HCT116 (cell line): ENCODE measurements around the gene CYB5R3. TPM values are rescaled to one million over a fixed set of nuclear protein-coding genes. Genes with fewer than 3 reads are reported as not detected.

Source experiments
- ATAC-seq: fragments of 200-7000 bp; cut with Tn5 transposase; 2 replicates; pipeline ENCODE4 v1.9.1; 2020; ENCODE audit warnings: mild to moderate bottlenecking, moderate library complexity
- BruUV-seq: library from RNA; stranded (reverse); fragments of 400-500 nt; replicated peaks from 2 replicates; lab custom pipeline; 2021; lab: Mats Ljungman, UMichigan
- CTCF ChIA-PET: fragments of 300-600 bp; sonication (Branson Sonifier 250); formaldehyde crosslinking; loops from one replicate; lab custom pipeline; 2021; ENCODE audit warnings: antibody characterized with exemption; lab: Charles Lee
- POLR2A ChIA-PET: fragments of 300-600, 350-600 bp; sonication (Branson Sonifier 250); formaldehyde crosslinking; loops from one replicate; lab custom pipeline; 2021; ENCODE audit warnings: antibody characterized with exemption; lab: Charles Lee
- RAD21 ChIA-PET, 2 experiments: fragments of 300-600 bp; sonication (Branson Sonifier 250); formaldehyde crosslinking; loops; one replicate each; lab custom pipeline; 2023; ENCODE audit warnings: low total read pairs in 2 of 2; ENCODE audit not compliant: uncharacterized antibody in 2 of 2, unreplicated experiment in 2 of 2, low non-redundant PET in 1 of 2; lab: Charles Lee
- DNase-seq: peaks from one replicate; pipeline ENCODE4 v3.0.0-alpha.2; 2010; ENCODE audit warnings: low read depth, low spot score
- H2AFZ ChIP-seq: fragments of 200-600 bp; shearing (Covaris generic), sonication (generic); 2 replicates; pipeline ENCODE4 v1.6.1; 2017; ENCODE audit warnings: low read depth, mixed run types, mixed read lengths, antibody characterized with exemption, low read length; ENCODE audit not compliant: poor library complexity, severe bottlenecking
- H3K27ac ChIP-seq: 2 replicates; pipeline ENCODE4 v1.5.1; 2012; ENCODE audit warnings: low read depth, low read length
- H3K27me3 ChIP-seq: fragments of 200-600 bp; sonication (generic); 2 replicates; pipeline ENCODE4 v1.6.1; 2016; ENCODE audit warnings: mixed run types, low read length, mixed read lengths; ENCODE audit not compliant: insufficient read depth
- H3K36me3 ChIP-seq, 2 experiments: fragments of 200-500 bp in 1 of 2; fragments of 200-600 bp in 1 of 2; sonication (Bioruptor generic) in 1 of 2; sonication (generic) in 1 of 2; 2 replicates each; pipeline versions ENCODE4 v1.5.1 to v1.6.1; 2014 to 2016; ENCODE audit warnings: low read length in 2 of 2, inconsistent platforms in 1 of 2, mixed read lengths in 1 of 2, mixed run types in 1 of 2; ENCODE audit not compliant: insufficient read depth in 2 of 2, control insufficient read depth in 1 of 2
- H3K4me1 ChIP-seq, 2 experiments: fragments of 200-600 bp in 1 of 2; sonication (generic) in 1 of 2; 2 replicates each; pipeline versions ENCODE4 v1.5.1 to v1.6.1; 2012 to 2017; ENCODE audit warnings: low read length in 2 of 2, inconsistent platforms in 1 of 2, mild to moderate bottlenecking in 1 of 2, mixed read lengths in 1 of 2, mixed run types in 1 of 2, moderate library complexity in 1 of 2; ENCODE audit not compliant: insufficient read depth in 2 of 2, control insufficient read depth in 1 of 2
- H3K4me2 ChIP-seq: fragments of 200-600 bp; sonication (generic); 2 replicates; pipeline ENCODE4 v1.6.1; 2017; ENCODE audit warnings: mixed run types, low read length, mixed read lengths
- H3K4me3 ChIP-seq, 2 experiments: fragments of 200-600 bp in 1 of 2; sonication (generic) in 1 of 2; replicated peaks in 1 of 2; 2 replicates each; pipeline ENCODE4 v1.5.1; 2011 to 2016; ENCODE audit warnings: low read length in 2 of 2, control low read depth in 1 of 2, low read depth in 1 of 2, mild to moderate bottlenecking in 1 of 2, mixed read lengths in 1 of 2, mixed run types in 1 of 2
- H3K79me2 ChIP-seq: fragments of 200-600 bp; sonication (generic); 2 replicates; pipeline ENCODE4 v1.6.1; 2017; ENCODE audit warnings: mild to moderate bottlenecking, mixed run types, low read length, moderate library complexity, mixed read lengths; ENCODE audit not compliant: insufficient read depth
- H3K9ac ChIP-seq: fragments of 200-600 bp; sonication (generic); 2 replicates; pipeline ENCODE4 v1.6.1; 2016; ENCODE audit warnings: low read length, mixed read lengths
- H3K9me2 ChIP-seq: fragments of 200-600 bp; sonication (generic), shearing (Covaris generic); 2 replicates; pipeline ENCODE4 v1.6.1; 2017; ENCODE audit warnings: mixed run types, mild to moderate bottlenecking, moderate library complexity; ENCODE audit not compliant: insufficient read depth
- H3K9me3 ChIP-seq, 2 experiments: fragments of 200-500 bp in 1 of 2; fragments of 200-600 bp in 1 of 2; sonication (Bioruptor generic) in 1 of 2; sonication (generic) in 1 of 2; 2 replicates each; pipeline ENCODE4 v1.6.1; 2014 to 2017; ENCODE audit warnings: low read length in 2 of 2, mixed read lengths in 2 of 2, inconsistent platforms in 1 of 2, low read depth in 1 of 2, mild to moderate bottlenecking in 1 of 2, mixed run types in 1 of 2, moderate library complexity in 1 of 2; ENCODE audit not compliant: control insufficient read depth in 1 of 2, insufficient read depth in 1 of 2
- H4K20me1 ChIP-seq: fragments of 200-600 bp; sonication (generic), shearing (Covaris generic); 2 replicates; pipeline ENCODE4 v1.6.1; 2017; ENCODE audit warnings: mixed run types, mild to moderate bottlenecking, moderate library complexity; ENCODE audit not compliant: insufficient read depth
- ATF3 ChIP-seq: IDR thresholded peaks from 2 replicates; pipeline ENCODE4 v1.6.1; 2012
- CBX3 ChIP-seq: IDR thresholded peaks from 2 replicates; pipeline ENCODE4 v1.6.1; 2012; ENCODE audit warnings: low read depth
- CEBPB ChIP-seq: IDR thresholded peaks from 2 replicates; pipeline ENCODE4 v1.6.1; 2012; ENCODE audit warnings: low read depth
- CTCF ChIP-seq, 3 experiments: fragments of 200-600 bp in 1 of 3; sonication (generic) in 1 of 3; IDR thresholded peaks in 2 of 3; conservative IDR thresholded peaks in 1 of 3; 2 replicates each; pipeline ENCODE4 v1.5.1; 2012 to 2017; ENCODE audit warnings: low read depth in 2 of 3, low read length in 2 of 3, antibody characterized with exemption in 1 of 3, borderline replicate concordance in 1 of 3, control low read depth in 1 of 3, mild to moderate bottlenecking in 1 of 3, mixed read lengths in 1 of 3, mixed run types in 1 of 3, moderate library complexity in 1 of 3; ENCODE audit not compliant: insufficient read depth in 1 of 3
- EGR1 ChIP-seq: IDR thresholded peaks from 2 replicates; pipeline ENCODE4 v1.6.1; 2012; ENCODE audit warnings: low read depth
- ELF1 ChIP-seq: IDR thresholded peaks from 2 replicates; pipeline ENCODE4 v1.6.1; 2012; ENCODE audit warnings: low read depth, borderline replicate concordance
- EZH2 ChIP-seq: fragments of 200-600 bp; sonication (generic); IDR thresholded peaks from 2 replicates; pipeline ENCODE4 v1.6.1; 2017; ENCODE audit warnings: antibody characterized with exemption, mixed run types
- EZH2phosphoT487 ChIP-seq: fragments of 200-600 bp; IDR thresholded peaks from 2 replicates; pipeline ENCODE4 v1.6.1; 2018; ENCODE audit warnings: antibody characterized with exemption, borderline replicate concordance
- FOSL1 ChIP-seq: IDR thresholded peaks from 2 replicates; pipeline ENCODE4 v1.6.1; 2012; ENCODE audit warnings: low read depth
- JUND ChIP-seq: IDR thresholded peaks from 2 replicates; pipeline ENCODE4 v1.6.1; 2012
- POLR2A ChIP-seq: IDR thresholded peaks from 2 replicates; pipeline ENCODE4 v1.7.0; 2011; ENCODE audit warnings: borderline replicate concordance; ENCODE audit not compliant: insufficient read depth, insufficient read length; ENCODE audit errors: extremely low read depth
- REST ChIP-seq: IDR thresholded peaks from 2 replicates; pipeline ENCODE4 v1.6.1; 2012; ENCODE audit warnings: low read depth
- SIN3A ChIP-seq: IDR thresholded peaks from 2 replicates; pipeline ENCODE4 v1.6.1; 2012; ENCODE audit warnings: low read depth
- TCF7L2 ChIP-seq: IDR thresholded peaks from 2 replicates; pipeline ENCODE4 v1.7.0; 2011; ENCODE audit warnings: borderline replicate concordance, inconsistent platforms; ENCODE audit not compliant: insufficient read depth, insufficient read length; ENCODE audit errors: extremely low read depth
- YY1 ChIP-seq: IDR thresholded peaks from 2 replicates; pipeline ENCODE4 v1.6.1; 2011; ENCODE audit warnings: low read length, low read depth, moderate library complexity, mild to moderate bottlenecking; ENCODE audit not compliant: insufficient replicate concordance; ENCODE audit errors: extremely low read depth
- ZBTB33 ChIP-seq: IDR thresholded peaks from 2 replicates; pipeline ENCODE4 v1.6.1; 2011; ENCODE audit warnings: mild to moderate bottlenecking, low read length, moderate library complexity; ENCODE audit not compliant: insufficient replicate concordance; ENCODE audit errors: extremely low read depth
- ZNF274 ChIP-seq: fragments of 200-500 bp; sonication (Bioruptor generic); IDR thresholded peaks from 2 replicates; pipeline ENCODE4 v1.6.1; 2014; ENCODE audit warnings: mild to moderate bottlenecking, low read depth, low read length, inconsistent platforms
- intact Hi-C: fragments of 100-400 bp; cut with micrococcal nuclease; formaldehyde crosslinking; loops from 2 replicates; pipeline ENCODE4 v1.10.0; 2022
- total RNA-seq: library from RNA; stranded (reverse); gene quantifications from one replicate; pipeline ENCODE4 v1.2.1, GENCODE V29; 2021; ENCODE audit not compliant: unreplicated experiment

The CYB5R3 gene
- total RNA-seq, 1 experiment from 2014 or later: 127 TPM

GRCh38 chr22:42604403-42604802, 44.8 kb downstream of the CYB5R3 start:
- ATAC-seq (no peak), DNase-seq (no peak)
- no peak overlapping the region for H3K9ac ChIP-seq
- H3K27ac ChIP-seq: no peak overlapping the region
- H3K4me2 ChIP-seq: no peak overlapping the region
- H3K4me3 ChIP-seq: no peak overlapping the region
- BruUV-seq: no TSS peak
- H2AFZ ChIP-seq: no peak overlapping the region
- peaks cover 10% of the 10 kb centered on the region in 2 experiments for H3K4me1 ChIP-seq
- ChIA-PET CTCF (no interaction called here), POLR2A (no interaction called here), RAD21 (no interaction called here)
- TF ChIP-seq ELF1 (no peak), CTCF (IDR thresholded peaks at IDR 0.05 in 2 of 3, conservative IDR thresholded peaks at IDR 0.05 in 1 of 3; ENCODE audit: borderline replicate concordance in 1 of 3, insufficient read depth in 1 of 3, low read depth in 2 of 3, low read length in 2 of 3) (no peak), FOSL1 (no peak), EZH2 (no peak), ZNF274 (no peak), SIN3A (no peak), CBX3 (no peak), EGR1 (no peak), JUND (no peak), EZH2phosphoT487 (no peak), TCF7L2 (no peak), REST (no peak), YY1 (no peak), CEBPB (no peak), ZBTB33 (no peak), ATF3 (no peak), POLR2A (no peak)
- H3K9me3 ChIP-seq: no peaks in the 10 kb centered on the region
- no peaks in the 10 kb centered on the region for H3K27me3 ChIP-seq
- H3K36me3 ChIP-seq: peaks cover 22 to 49% of the 10 kb centered on the region in 2 experiments
- H3K9me2 ChIP-seq: no peaks in the 10 kb centered on the region
- peaks cover 14% of the 10 kb centered on the region; the same call in 1 of the 2 replicates for H4K20me1 ChIP-seq
- intact Hi-C loops: no loop called here
- H3K79me2 ChIP-seq: peaks cover 95% of the 10 kb centered on the region
